Right kidney (tissue), 9 donors: ENCODE data around the gene HTR2B.
"Not testable (repeated sequence)": the region's sequence is repeated elsewhere in the genome, so short reads cannot be mapped to it uniquely, and the experiment has no call there.

Experiments
- DNase-seq: peaks from one replicate; pipeline ENCODE4 v3.0.0-alpha.2; 2016
- long read RNA-seq, 8 donors: transcript quantifications; one replicate each; lab custom pipeline, GENCODE V29; 2026

HTR2B gene
- long read RNA-seq, donor 1, partial matches to known transcripts, result 5 of 8 reads
- long read RNA-seq, donor 1, other reads (novel, unspliced or antisense), result 0 of 8 reads
- long read RNA-seq, donor 2, result 0 reads
- long read RNA-seq, donor 3, partial matches to known transcripts, result 0 of 3 reads
- long read RNA-seq, donor 3, other reads (novel, unspliced or antisense), result 0 of 3 reads
- long read RNA-seq, donor 4, partial matches to known transcripts, result 0 of 3 reads
- long read RNA-seq, donor 4, other reads (novel, unspliced or antisense), result 0 of 3 reads
- long read RNA-seq, donor 5, partial matches to known transcripts, result 0 of 3 reads
- long read RNA-seq, donor 5, other reads (novel, unspliced or antisense), result 0 of 3 reads
- long read RNA-seq, donor 6, result 0 reads
- long read RNA-seq, donor 7, partial matches to known transcripts, result 0 of 2 reads
- long read RNA-seq, donor 7, other reads (novel, unspliced or antisense), result 0 of 2 reads
- long read RNA-seq, donor 8, transcript HTR2B-201 (4 exons, 2,246 nt), result major isoform, 5 of 5 reads
- long read RNA-seq, donor 8, partial matches to known transcripts, result 0 of 5 reads
- long read RNA-seq, donor 8, other reads (novel, unspliced or antisense), result 0 of 5 reads

DNA sequence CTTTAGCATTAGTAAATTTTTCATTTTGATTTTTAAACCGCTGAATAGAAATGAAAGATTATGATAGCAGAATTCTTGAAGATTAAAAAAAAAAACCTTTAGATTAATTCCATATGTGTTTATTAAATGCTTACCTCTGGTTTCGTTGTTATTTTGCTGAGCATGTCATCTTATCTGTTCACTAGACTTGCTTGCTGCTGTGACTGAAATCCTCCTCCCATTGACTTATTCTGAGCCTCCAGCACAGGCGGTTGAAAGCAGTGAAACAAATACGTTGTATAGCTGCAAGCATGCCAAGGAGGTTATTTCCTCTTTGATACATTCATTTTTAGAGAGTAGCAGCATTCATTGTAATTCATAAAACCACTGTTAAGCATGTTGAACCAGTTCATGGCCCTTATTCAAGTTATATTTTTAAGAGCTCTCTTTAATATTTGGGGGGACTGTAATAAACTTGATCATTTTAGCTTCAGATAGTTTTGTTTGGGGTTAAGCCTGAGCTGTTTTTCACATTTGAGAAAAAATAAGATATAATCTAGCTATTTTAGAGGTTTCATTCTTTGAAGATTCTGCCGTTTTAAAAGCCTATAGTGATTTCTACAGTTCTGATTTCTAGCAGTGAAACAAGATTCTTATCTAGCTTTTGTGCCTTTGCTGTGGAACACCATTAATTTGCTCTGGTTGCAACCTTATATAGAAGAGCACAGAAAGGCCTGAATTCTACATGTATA, at the start of gene HTR2B:
TSS of gene HTR2B (minus strand) at position 205 of the 731 bp plus-strand sequence. CDS start 1,278 bp downstream, outside the sequence.
- DNase-seq, result peak; percentile 57

GRCh38 chr2:231174211-231174651, 49.4 kb upstream of the HTR2B start:
- no peak for DNase-seq

DNA sequence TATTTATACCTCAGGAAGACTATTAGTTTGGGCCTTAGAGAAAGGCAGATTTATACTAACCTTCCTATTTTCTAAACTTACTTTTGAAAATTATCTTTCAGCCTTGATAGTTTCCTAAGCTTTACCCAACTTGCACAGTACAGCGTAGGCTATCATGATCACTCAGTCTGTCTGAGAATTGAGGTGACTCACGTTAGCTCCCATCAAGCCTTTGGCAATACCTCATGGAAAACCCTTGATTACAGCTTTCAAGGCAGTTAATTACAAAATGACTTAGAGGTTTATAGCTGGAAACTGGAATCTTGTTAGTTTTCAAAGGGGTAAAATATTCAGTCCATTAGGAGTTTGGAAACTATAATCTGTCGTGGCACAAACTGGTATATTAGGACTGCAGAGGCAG, 47.2 kb upstream of the HTR2B start:
- no peak for DNase-seq

DNA sequence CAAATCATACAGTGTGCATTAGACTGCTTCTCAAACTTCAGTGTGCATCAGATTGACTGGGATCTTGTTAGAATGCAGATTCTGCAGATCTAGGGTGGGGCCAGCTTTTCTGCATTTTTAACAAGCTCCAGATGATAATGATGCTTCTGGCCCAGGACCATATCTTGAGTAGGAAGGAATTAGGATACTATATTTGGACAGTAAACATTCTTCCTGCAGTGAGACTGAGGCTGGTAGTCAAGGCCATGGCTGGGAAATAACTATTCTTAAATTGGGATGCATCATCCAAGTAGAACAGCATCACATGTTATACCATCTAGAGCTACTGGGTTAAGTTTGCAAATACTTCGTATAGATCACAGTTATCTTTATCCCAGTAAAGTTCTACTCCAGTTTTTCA, 45.2 kb upstream of the HTR2B start:
- DNase-seq, result no peak

- no peak for DNase-seq
These were observed 44.6 kb upstream of the HTR2B start for GRCh38 chr2:231169488-231169887.

- DNase-seq, result no peak
These were observed 43.8 kb upstream of the HTR2B start for GRCh38 chr2:231168460-231169139.

DNA sequence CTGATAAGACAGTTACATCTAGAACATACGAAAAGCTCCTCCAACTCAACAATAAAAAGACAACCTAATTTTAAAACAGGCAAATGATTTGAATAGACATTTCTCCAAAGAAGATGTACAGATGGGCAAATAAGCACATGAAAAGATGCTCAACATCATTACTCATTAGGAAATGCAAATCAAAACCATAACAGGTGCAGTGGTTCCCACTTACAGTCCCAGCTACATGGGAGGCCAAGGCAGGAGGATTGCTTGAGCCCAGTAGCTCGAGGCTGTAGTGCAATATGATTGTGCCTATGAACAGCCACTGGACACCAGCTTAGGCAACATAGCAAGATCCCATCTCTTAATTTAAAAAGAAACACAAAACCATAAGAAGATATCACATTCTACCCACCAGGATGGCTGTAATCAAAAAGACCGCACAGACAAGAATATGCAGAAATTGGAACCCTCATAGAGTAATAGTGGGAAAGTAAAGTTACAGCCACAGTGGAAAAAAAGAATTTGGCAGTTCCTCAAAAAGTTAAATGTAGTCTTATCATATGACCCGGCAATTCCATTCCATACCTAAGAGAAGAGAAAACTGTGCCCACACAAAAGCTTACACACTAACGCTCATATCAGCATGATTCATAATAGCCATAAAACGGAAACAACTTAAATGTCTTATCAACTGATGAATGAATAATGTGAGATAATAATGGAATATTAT, 43.1 kb upstream of the HTR2B start:
- DNase-seq, result no peak

GRCh38 chr2:231163414-231164095, 38.7 kb upstream of the HTR2B start:
- DNase-seq, result no peak

GRCh38 chr2:231163011-231163410, 38.2 kb upstream of the HTR2B start:
- DNase-seq, result no peak

DNA sequence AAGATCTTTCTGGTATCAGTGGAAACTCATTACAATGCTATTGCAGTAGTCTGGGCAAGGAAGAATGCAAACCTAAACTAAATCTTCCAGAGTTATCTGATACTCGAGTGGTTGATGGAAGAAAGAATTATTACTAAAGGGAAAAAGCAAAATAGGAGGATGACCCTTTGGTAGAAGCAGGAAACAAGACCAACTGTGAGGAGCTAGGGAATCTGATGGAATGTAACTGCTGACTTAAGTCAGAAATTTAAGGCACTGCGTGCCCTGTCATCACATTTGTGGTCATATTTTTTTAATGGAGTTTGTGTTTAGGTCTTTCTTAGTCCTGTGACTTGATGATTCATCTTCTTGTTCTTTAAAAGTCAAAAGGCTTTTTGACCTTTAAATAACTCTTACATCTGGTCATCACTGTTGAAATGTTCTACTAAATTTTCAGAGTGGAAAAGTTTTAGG, 37.1 kb upstream of the HTR2B start:
- no peak for DNase-seq

DNA sequence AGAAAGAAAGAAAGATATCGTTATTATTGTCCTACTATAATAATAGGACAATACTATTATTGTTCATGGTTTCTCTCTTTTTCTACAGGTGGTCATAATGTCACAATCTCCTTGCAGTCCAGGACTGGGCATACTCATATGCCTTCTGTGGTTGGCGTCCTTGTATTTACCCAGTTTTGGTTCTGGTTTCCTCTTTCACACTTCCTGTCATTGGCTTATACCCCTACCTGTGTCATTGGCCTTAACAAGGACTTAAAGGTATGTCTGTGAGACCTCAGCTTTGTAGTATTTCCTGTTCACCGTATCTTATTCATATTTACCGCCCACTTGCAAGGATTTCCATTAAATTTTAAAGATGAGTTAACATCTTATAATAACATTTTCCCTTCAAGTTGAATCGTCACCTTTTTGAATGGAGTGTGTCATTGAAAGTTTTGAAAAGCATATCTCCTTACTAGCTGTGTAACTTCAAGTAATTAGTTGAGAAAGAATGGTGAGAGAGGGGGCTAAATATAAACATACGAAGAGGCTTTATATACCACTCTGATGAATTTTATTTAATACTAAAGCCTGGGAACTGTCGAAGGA, 36.5 kb upstream of the HTR2B start:
- no peak for DNase-seq

DNA sequence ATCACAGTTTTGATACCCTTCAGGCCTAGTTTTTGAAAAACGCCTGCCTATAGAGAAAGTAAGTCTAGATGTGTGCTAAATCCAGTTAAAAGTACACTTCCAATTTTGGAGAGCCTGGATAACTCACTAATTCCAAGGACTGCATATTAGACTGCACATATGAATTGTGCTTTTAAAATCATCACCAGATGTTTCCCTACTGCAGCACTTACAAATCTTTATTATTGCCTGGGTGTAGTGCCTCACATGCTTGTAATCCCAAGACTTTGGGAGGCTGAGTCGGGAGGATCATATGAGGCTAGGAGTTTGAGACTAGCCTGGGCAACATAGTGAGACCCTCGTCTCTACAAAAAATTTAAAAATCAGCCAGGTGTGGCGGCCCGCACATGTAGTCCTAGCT, 35.9 kb upstream of the HTR2B start:
- no peak for DNase-seq

DNA sequence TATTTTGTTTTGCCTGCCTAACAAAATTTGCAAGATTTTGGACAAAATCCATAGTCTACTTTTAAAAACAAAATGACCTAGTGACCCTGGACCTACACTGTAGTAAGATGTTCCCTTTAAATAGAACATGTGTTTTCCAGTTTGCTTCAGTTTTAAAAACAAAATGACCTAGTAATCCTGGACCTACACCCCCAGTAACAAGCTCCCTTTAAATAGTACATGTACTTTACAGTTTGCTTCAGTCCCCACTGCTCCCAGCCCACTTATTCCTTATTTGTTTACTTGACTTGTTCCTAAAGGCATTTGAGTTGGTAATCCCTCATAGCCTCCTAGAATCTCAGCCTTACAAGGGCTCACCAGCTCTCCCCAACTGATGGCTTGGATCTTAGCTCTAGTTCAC, 34.5 kb upstream of the HTR2B start:
- no peak for DNase-seq

GRCh38 chr2:231152800-231153557, 28.1 kb upstream of the HTR2B start:
- no peak for DNase-seq

GRCh38 chr2:231146665-231147064, 21.8 kb upstream of the HTR2B start:
- DNase-seq, result no peak

GRCh38 chr2:231144896-231145295, 20.1 kb upstream of the HTR2B start:
- DNase-seq, result no peak

- not testable (repeated sequence) for DNase-seq
These were observed 16.0 kb upstream of the HTR2B start for GRCh38 chr2:231140808-231141207.

DNA sequence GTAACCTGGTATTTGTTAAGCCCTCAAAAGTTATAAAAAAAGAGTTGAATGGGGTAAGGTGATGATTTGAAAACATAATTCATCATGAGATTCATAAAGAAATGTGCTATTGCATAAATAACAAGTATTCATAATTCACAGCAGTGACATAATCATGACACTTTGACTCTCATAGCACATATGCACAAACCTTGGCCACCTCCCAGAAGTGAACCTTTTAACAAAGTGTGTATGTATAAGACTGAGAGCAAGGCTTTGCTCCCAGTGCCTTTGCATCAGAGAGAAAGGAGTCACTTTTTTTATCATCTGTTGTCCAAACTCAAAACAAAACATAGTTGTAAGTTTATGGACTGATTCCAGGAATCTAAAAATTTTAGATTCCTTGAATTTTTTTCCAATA, 15.0 kb upstream of the HTR2B start:
- no peak for DNase-seq

GRCh38 chr2:231138699-231139098, 13.9 kb upstream of the HTR2B start:
- DNase-seq, result no peak
